Coronary artery (tissue), 2 donors: ENCODE results near the gene GCGR.

Experiments used
- DNase-seq: peaks from one replicate; pipeline ENCODE4 v3.0.0-alpha.2; 2017; ENCODE audit warnings: low spot score
- H3K27ac ChIP-seq, 2 donors: fragments of 200-600 bp; sonication (generic); one replicate each; pipeline ENCODE4 v1.5.1; 2016 to 2019
- H3K4me3 ChIP-seq: fragments of 200-600 bp; sonication (generic); 2 replicates; pipeline ENCODE4 v1.5.1; 2016; ENCODE audit warnings: mild to moderate bottlenecking, moderate library complexity
- CTCF ChIP-seq: fragments of 200-600 bp; sonication (generic); IDR thresholded peaks from one replicate; pipeline ENCODE4 v1.5.1; 2019; ENCODE audit warnings: antibody characterized with exemption

The GCGR gene

GRCh38 chr17:81860756-81861568 is 57.0 kb downstream of the GCGR start:
- no peak for TF ChIP-seq CTCF
- peak; percentile 100 for DNase-seq
- H3K4me3 ChIP-seq: peak overlapping the region; percentile 81
- H3K27ac ChIP-seq: peak overlapping the region; percentile 93 to 96

GRCh38 chr17:81863123-81863675 is 59.2 kb downstream of the GCGR start:
- no peak for TF ChIP-seq CTCF
- no peak overlapping the region for H3K27ac ChIP-seq
- H3K4me3 ChIP-seq: no peak overlapping the region
- no peak for DNase-seq
